Fibroblast of the aortic adventitia (primary cell): ENCODE results near the gene DENND1B. TPM values are rescaled to one million over a fixed set of nuclear protein-coding genes. Genes with fewer than 3 reads are reported as not detected.

Experiments
- DNase-seq: peaks from one replicate; pipeline ENCODE4 v3.0.0-alpha.2; 2010; ENCODE audit warnings: low read depth
- H3K4me3 ChIP-seq: 2 replicates; pipeline ENCODE4 v1.5.1; 2011; ENCODE audit warnings: low read depth, mild to moderate bottlenecking, control low read depth, low read length, moderate library complexity
- CTCF ChIP-seq: IDR thresholded peaks from 2 replicates; pipeline ENCODE4 v1.5.1; 2011; ENCODE audit warnings: mild to moderate bottlenecking, low read length, control low read depth, inconsistent platforms; ENCODE audit not compliant: insufficient read depth
- total RNA-seq: library from RNA; depleted of rRNA; stranded (reverse); fragments of >200 nt; gene quantifications from 2 replicates; pipeline ENCODE4 v1.2.3, GENCODE V29; 2012; ENCODE audit warnings: low replicate concordance

The DENND1B gene
- total RNA-seq, 1 donor, result 19.5 TPM

- no peak for DNase-seq
Measured at GRCh38 chr1:197559655-197560054, 215.6 kb downstream of the DENND1B start.

GRCh38 chr1:197559244-197559643, 216.0 kb downstream of the DENND1B start:
- H3K4me3 ChIP-seq, result no peak overlapping the region
- no peak for DNase-seq
- TF ChIP-seq CTCF, result no peak

More at GRCh38 chr1:197559655-197560054, 215.6 kb downstream of the DENND1B start:
- no peak for TF ChIP-seq CTCF
- H3K4me3 ChIP-seq, result no peak overlapping the region

GRCh38 chr1:197557302-197557701, 218.0 kb downstream of the DENND1B start:
- no peak for TF ChIP-seq CTCF
- peak; percentile 66 for DNase-seq
- no peak overlapping the region for H3K4me3 ChIP-seq

- no peak for DNase-seq
Measured at GRCh38 chr1:197553281-197553680, 222.0 kb downstream of the DENND1B start.

GRCh38 chr1:197546989-197547388, 228.3 kb downstream of the DENND1B start:
- no peak overlapping the region for H3K4me3 ChIP-seq
- no peak for TF ChIP-seq CTCF
- no peak for DNase-seq

More at GRCh38 chr1:197553281-197553680, 222.0 kb downstream of the DENND1B start:
- no peak for TF ChIP-seq CTCF
- no peak overlapping the region for H3K4me3 ChIP-seq

GRCh38 chr1:197544553-197544952, 230.7 kb downstream of the DENND1B start:
- no peak for TF ChIP-seq CTCF
- DNase-seq, result no peak
- H3K4me3 ChIP-seq, result no peak overlapping the region

GRCh38 chr1:197544130-197544529, 231.2 kb downstream of the DENND1B start:
- no peak for DNase-seq
- no peak for TF ChIP-seq CTCF
- H3K4me3 ChIP-seq, result no peak overlapping the region
